CD4-positive, alpha-beta T cell treated with Interleukin-1 beta for 1 hour (primary cell): ENCODE data around the gene DR1.
"Not testable (repeated sequence)": the region's sequence is repeated elsewhere in the genome, so short reads cannot be mapped to it uniquely, and the experiment has no call there.

Experiments used
- DNase-seq, 2 donors: peaks; one replicate each; pipeline ENCODE4 v3.0.0-alpha.2; 2020 to 2022

The DR1 gene

DNA sequence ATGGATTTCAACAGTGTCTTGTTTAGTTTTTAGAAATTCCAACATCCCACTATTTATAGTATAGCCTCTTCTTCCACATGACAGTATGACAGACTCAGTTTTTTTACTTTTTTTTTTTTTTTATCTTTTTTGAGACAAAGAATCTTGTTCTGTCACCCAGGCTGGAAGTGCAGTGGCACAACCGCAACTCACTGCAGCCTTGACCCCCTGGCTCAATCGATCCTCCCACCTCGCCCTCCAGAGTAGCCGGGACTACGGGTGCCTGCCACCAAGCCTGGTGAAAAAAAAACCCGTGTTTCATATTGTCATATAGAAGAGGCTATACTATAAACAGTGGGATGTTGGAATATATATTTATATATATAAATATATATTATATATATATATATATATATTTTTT lies 1.2 kb upstream of the DR1 start:
- DNase-seq, result no peak

DNA sequence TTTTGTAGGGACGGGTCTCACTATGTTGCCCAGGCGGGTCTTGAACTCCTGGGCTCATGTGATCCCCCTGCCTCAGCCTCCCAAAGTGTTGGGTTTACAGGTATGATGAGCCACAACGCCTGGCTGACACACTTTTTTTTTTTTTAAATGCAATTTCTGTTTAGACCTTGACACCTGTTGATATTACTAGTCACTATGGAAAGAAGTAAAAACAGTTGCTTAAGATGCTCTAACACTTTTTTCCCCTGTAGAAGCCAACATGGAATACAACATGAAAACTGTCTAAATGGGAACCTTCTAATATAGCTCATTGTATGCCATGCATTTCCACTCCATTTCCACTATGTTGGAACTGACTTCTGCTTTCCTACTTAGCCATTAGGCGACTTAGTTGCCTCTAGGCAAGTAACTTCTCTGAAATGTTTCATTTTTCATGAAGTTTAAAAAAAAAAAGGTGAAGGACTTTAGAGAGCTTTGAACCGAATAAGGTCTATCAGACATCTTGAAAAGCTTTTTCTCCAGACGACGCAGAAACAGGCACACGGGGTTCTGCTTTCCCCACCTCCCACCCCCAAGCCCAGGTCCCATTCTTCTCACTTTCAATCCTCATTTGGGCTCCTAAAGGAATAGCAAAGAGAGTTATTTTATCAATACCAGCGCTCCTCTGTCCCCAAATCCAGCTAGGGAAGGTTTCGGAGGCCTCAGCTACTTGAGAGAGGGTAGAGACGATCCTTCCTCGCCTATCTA lies 648 bp upstream of the DR1 start:
- DNase-seq, result peak in 1 of 2 donors; percentile 24

DNA sequence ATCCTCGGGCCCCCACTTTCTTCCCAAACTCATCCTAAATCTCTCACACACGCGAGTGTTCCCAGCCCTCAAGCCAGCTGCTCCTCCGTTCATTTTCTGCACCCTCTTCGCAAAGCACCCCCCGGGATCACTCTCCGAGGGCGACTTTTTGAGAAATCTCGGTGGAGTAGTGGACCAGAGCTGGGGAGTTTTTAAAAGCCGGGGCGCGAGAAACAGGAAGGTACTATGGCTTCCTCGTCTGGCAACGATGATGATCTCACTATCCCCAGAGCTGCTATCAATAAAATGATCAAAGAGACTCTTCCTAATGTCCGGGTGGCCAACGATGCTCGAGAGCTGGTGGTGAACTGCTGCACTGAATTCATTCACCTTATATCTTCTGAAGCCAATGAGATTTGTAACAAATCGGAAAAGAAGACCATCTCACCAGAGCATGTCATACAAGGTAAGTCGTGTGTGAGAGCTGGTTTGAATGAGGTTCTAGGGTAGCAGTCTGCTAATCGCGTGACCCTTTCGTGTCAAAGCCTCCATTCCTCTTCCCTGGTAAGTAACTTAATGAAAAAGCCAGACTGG lies 800 bp downstream of the DR1 start:
- DNase-seq, result peak; percentile 37 to 53

DNA sequence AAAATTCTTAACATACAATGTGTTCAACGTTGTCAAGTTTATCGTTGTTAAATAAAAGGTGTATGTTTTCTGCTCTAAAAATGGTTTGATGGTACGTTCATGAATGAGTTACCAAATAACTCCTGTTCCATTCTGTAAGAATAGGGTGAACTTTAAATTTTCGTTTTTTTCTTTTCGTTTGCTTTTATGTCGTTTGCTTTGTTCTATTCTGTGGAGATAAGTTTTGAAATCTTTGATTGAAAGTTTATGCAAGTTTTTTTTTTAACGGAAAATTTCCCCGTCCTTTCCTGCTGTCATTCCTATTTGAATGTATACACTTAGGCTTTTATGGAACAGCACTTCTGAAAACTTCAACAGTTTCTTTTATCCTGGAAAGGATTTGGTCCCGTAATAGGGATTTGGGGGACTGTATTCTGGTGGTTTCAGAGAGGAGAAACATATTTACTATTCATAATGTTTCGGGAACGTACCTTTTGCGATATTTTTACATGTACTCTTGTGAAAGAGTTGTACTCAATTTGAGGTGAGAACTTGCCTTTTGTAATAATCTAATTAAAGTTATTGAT lies 1.7 kb downstream of the DR1 start:
- no peak for DNase-seq

DNA sequence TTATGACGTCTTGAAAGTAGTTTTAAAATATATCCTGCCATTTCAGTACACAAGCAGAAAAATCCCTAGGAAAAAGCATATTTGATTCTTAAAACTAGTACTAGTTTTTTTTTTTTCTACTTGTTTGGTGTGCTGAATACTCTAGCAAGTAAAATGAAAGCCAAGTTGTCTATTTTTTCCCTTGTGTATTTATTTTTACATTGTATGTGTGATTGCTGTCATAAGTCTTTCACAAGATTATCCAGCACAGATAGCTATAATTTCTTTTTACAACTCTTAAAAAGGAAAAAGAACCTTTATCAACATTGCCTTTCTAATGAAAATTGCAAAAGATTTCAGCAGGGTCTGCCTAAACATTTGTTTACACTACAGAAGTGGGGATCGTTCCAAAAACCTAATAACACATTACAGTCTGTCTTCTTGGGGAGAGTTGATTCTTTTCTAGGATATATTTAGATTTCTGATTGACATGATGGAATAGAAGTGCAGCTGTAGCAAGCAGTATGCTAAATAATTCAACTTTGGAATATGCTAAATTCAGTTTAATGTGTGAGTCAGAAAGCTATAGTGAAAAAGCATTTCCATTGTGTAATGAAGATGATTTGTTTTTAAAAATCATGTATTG lies 2.5 kb downstream of the DR1 start:
- no peak for DNase-seq

DNA sequence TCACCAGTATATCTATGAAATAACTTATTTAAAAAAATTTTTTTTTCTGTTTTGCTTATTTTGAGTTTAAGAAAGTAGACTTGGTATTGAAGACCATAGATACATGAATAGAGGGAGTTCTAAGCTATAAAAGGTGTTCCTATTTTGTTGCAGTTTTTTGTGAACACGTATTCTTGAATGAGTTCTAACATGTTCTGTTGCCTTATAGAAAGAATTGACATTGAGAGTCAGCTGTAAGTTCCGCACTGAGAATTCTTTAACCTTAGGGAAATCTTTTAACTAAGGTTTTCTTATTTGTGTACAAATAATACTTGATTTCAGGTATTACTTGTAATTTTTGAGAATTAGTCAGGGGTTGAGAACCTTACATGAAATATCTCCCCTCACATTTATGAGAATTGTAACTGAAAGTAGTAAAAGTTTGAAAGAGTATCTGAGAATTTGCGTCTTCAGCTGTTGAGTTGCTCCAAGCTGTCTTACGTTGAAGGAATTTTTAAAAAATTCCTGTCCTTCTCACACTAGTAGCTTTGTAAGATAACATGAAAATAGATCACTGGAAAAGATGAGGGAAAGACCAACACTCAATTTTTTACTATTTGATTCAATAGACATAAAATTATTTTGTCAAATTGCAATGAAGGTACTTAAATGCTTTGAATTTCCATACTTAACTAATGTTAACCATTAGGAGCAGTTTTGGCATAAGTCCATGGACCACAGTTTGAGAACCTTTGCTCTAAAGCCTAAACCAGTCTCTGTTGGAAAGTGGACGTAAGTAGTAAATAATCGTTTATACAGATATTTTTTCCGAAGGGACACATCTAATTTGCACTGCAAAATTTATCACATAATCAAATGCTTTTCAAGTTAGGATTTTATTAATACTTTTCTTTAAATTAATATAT lies 3.8 kb downstream of the DR1 start:
- no peak for DNase-seq

DNA sequence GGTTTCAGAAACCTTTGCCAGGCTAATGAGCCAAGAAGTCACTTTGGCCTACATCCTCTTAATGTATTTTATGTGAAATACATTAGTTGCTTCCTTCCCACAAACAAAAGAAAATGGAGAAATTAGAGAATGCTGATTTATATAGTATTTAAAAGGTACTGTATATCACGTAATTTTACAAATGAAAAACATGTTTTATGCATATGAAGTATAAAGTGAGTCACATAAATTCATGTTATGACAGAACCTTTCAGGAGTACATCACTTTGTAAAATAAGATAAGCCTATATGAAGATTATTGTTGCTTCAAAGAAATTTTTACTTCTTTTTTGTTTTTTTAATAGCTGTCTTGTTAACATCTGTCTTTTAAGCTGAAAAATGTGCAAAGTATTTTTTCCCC lies 4.6 kb downstream of the DR1 start:
- DNase-seq, result no peak

DNA sequence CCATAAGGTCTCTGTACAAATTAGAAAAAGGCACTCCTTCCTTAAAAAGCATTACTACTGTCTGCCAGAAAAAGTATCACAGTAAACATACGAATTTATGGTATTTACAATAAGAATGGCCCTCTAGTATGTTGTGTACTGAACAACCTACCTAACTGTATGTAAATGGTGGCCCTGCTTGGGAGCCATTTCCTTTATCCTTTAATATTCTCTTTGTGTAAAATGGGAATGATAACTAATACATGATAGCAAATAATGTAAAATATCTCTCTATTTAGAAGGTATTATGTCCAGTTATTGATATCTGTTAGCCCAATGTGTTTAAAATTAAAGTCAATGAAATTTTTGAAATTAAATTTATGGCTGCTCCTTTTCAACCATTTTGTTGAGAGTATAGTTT lies 5.2 kb downstream of the DR1 start:
- DNase-seq, result no peak

DNA sequence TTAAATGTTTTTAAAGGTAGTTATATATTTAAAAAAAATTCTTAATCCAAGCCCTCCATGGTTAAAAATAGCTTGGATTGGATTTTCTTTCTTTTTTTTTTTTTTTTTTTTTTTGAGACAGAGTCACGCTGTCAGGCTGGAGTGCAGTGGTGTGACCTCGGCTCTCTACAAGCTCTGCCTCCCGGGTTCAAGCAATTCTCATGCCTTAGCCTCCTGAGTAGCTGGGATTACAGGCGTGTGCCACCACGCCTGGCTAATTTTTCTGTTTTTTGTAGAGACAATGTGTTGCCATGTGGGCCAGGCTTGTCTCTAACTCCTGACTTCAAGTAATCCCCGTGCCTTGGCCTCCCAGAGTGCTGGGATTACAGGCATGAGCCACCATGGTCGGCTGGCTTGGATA lies 5.6 kb downstream of the DR1 start:
- DNase-seq, result not testable (repeated sequence)

DNA sequence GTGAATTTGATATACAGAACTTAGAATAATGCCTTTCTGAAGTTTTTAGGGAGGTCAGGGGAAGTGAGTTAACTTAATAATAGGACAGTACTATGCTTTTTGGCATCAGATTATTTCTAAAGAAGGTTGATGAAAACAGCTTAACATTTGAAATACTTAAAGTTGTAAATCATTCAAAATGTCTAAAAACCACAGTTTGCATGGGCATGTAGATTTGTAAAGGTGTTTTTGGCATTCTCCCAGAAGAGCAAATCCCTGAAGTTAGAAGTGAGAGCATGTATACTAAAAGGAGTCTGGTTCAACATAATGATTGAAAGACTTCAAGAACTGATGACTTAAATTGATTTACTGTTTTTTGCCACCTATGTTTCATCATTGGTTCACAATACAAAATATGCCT lies 6.7 kb downstream of the DR1 start:
- no peak for DNase-seq

DNA sequence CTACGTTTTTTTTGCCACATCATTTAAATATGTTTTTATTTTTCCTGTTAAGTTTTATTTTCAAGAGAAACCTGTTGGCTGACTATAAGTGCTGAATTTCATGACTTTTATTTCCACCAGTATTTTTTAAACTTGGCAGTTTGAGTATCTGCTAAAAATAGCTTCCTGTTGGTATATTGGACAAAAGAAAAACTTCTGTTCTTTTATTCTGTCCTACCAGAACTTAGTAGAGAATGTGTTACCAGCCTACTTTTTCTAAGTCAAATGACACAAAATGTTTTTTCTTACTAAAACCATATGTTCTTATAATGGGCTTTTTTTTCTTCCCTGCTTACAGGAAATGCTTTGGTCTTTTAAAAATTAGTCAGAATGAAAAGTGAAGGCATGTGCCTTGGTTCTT lies 7.6 kb downstream of the DR1 start:
- no peak for DNase-seq

DNA sequence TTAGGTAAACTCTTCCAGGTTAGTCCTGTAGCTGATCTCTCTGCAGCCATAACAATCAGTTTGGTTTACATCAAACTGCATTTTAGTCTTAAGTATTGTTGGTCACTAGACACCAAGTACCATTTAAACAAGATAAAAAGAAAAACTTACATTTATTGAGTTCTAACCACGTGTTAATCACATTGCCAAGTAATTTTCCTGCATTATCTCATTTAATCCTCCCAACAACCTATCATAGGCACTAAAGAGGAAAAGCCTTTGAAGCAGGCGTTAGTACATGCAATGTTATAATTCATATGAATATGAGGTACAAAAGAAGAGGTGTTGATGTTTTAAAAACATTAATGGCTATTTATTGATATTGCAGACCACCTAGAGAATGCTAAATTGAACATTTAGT lies 9.0 kb downstream of the DR1 start:
- DNase-seq, result no peak

DNA sequence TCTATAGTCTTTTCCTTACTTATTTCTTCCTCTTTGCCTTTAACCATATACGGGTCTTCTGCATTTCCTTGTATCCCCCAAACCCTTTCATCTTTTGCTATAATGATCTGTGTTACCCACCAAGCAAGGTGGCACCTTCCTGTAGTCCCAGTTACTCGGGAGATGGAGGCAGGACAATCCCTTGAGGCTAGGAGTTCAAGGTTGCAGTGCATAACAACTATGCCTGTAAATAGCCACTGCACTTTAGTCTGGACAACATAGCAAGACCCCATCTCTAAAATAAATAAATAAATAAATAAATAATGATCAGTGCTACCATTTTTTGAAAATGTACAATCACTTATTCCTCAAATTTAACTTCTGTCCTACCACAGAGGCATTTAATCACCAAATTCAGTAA lies 11.5 kb downstream of the DR1 start:
- DNase-seq, result no peak

DNA sequence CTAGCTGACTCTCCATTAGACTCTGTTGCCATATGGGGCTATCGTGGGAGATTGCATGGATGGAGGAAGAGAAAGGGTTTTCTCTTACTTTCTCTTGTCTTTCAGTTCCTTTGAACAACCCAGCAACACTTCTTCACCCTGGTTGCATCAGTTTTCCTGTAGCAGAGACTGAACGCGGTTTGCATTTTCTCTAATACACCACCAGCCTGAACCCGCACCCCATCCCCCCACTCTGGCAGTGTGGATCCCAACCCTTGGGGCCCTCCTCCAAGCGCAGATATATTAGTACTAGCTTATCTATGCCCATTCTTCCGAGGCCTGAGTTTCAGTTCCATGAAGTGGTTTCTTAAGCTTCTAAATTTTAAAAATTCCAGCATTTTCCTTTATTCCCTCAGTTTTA lies 12.6 kb downstream of the DR1 start:
- no peak for DNase-seq

DNA sequence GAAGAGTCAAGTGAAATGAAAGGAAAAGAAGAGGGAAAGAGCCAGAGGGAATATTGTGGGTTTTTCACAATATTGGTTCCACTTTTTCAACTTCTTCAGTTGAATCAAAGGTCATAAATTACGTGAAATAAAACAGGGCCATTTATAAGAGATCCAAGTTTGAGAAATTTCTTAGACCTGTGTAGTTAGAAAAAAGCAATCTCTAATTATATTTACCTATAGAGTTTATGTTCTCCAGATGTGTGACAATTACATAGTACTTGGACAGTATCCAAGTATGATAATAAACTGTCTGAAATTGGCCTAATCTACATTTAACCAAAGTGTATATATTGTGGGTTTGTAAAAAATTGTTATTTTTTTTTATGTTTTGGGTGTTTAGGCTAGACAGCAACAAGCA lies 14.4 kb downstream of the DR1 start:
- no peak for DNase-seq

DNA sequence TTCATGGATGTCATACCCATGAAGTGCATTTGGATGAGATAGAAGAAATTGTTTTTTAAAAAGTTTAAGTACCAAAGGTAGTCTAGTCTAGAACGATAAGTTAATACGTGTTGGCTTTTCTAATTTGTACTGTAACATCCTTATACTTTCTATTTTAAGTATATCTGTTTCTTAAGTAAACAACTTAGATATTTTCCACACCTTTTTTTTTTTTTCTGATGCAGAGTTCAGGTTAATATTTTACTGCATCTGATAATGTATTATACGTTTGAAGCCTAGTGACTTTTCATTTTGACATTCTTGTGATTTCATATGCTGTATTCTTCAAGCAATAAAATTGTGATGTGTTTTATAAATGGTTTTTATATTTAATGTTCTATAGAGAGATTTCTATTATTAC lies 16.5 kb downstream of the DR1 start:
- DNase-seq, result no peak

DNA sequence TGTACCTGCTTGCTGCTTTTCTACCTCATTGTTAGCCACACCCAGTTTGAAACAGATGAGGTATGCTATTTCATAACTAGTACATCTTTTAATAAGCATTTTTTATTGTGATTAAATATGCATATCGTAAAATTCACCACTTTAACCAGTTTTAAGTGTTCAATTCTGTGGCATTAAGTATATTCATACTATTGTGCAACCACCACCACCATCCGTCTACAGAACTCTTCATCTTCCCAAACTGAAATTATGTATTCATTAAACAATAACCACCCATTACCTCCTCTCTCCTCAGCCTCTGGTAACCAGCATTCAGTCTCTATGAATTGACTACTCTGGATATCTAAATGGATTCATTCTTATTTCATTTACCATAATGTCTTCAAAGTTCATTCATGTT lies 20.1 kb downstream of the DR1 start:
- DNase-seq, result no peak

DNA sequence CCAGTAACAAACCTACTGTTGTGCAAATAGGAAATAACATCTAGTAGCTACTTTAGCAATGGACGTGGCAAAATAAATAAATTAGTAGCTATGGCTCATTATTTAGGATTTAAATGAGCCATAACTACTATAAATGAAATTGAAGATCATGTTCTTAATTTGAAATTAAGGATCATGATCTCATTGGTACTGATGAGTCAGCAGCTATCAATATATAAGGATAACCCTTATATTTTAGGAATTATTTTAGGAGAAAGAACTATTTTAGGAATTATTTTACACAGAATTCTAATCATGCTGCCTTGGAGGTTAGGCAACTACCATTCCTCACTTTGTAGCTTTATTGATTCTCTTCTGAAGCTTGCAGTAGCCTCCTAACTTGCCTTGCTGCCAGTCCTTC lies 24.0 kb downstream of the DR1 start:
- no peak for DNase-seq

DNA sequence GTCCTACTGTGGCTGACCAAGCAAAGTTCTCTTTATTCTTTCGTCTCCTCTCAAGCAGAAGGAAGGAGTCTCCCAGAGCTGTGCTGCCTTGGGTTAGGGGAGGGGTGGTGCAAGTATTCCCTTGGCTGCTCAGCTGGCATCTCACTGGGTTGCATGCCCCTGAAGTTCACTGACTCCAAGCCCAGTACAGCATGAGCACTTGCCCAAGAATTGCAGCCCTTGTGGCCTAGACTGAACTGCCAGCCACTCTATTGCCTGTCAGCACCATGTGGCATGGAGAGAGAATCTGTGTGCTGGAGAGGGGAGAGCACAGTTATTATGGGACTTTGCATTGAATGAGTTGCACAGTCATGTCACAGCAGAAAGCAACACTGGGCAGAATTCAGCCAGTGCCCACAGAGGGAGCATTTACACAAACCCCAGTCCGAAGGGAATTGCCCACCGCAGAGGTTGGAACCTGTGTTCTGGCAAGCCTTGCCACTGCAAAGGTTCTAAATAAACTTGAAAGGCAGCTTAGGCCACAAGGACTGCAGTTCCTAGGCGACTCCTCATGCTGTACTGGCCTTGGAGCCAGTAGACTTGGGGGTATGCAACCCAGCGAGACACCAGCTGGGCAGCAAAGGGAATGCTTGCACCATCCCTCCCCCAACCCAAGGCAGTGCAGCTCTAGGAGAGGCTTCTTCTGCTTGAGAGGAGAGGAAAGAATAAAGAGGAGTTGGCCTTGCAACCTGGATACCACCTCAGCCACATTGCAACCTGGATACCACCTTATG lies 28.8 kb downstream of the DR1 start:
- no peak for DNase-seq

DNA sequence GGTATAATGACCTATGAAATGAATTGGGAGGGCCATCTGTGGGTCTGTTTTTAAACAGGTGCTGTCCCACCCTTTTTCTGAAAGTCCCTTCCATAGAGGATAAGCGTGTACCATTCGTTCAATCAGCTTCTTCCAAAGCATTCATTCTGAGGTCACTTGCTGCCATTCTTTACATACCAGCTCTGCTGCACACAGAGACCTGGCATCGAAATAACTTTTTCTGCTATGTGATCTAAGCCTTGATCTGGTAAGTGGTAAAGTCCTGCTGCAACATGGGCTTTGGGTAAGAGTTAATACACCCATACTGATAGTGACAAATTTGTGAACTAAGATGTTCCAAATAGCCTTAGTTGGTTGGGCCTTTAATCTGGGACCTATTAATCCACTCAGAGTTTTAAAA lies 38.9 kb downstream of the DR1 start:
- DNase-seq, result no peak

DNA sequence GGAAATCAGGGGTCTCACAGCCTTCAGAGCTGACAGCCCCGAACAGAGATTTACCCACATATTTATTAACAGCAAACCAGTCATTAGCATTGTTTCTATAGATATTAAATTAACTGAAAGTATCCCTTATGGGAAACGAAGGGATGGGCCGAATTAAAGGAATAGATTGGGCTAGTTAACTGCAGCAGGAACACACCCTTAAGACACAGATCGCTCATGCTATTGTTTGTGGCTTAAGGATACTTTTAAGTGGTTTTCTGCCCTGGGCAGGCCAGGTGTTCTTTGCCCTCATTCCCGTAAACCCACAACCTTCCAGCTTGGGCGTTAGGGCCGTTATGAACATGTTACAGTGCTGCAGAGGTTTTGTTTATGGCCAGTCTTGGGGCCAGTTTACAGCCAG lies 40.6 kb downstream of the DR1 start:
- not testable (repeated sequence) for DNase-seq

DNA sequence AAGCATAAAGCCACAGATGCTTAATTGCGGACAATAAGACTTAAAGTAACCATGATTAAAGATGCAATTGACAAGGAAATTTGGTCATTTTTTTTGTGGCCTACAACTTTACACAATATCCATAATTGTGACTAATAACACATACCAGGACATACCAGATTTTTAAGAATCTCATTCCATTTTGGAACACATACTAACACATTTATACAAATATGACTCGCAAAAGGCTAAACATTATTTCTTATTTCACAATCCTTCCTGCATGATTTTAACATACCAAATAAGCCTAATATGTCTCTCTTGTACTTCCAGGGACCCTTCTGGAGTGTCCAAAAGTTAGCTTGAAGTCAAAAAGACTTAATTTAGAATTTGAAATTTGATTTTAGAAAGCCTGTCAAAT lies 48.8 kb downstream of the DR1 start:
- no peak for DNase-seq
